ENCODE results near the gene FAM221B. TPM values are rescaled to one million over a fixed set of nuclear protein-coding genes. Genes with fewer than 3 reads are reported as not detected.

FAM221B gene
- total and polyA plus RNA-seq, 2 of the 4 experiments (the other 2 are of a cell fraction) = not detected

- Histone ChIP-seq H4K20me1 (ENCODE audit: insufficient read depth, low read length) (peaks cover 5% of the 10 kb centered on the region), H2AFZ (replicated peaks; ENCODE audit: low read length, poor library complexity) (no peak overlapping the region), H2BK15ac (ENCODE audit: low read depth, low read length) (no peak overlapping the region), H3K9ac (ENCODE audit: low read depth, low read length) (no peak overlapping the region), H3K23ac (ENCODE audit: low read depth, low read length) (no peak overlapping the region), H3K18ac (ENCODE audit: low read depth, low read length) (no peak overlapping the region), H2AK9ac (replicated peaks; ENCODE audit: low read depth, low read length, poor library complexity) (no peak overlapping the region), H3K36me3 (ENCODE audit: control insufficient read depth, insufficient read depth, low read length) (no peaks in the 10 kb centered on the region), H4K5ac (ENCODE audit: low read depth, low read length) (no peak overlapping the region), H2BK5ac (ENCODE audit: low read depth, low read length, poor library complexity, severe bottlenecking) (no peak overlapping the region), H3K4ac (ENCODE audit: low read depth, low read length) (no peak overlapping the region), H3K14ac (replicated peaks; ENCODE audit: low read depth, low read length) (no peak overlapping the region), H3K27me3 (ENCODE audit: control insufficient read depth, insufficient read depth, low read length) (peaks cover 6% of the 10 kb centered on the region; the same call in 1 of the 2 replicates), H2BK20ac (ENCODE audit: low read depth, low read length) (no peak overlapping the region), H3K9me3 (ENCODE audit: control insufficient read depth, insufficient read depth, low read length) (no peaks in the 10 kb centered on the region), H3K4me3 (ENCODE audit: insufficient read depth, low read depth, low read length) (no peak overlapping the region), H3K56ac (ENCODE audit: extremely low read depth, insufficient read depth, low read length) (no peak overlapping the region), H3K4me2 (ENCODE audit: low read depth, low read length) (no peak overlapping the region), H2BK120ac (ENCODE audit: low read depth, low read length) (no peak overlapping the region), H3K27ac (ENCODE audit: insufficient read depth, low read length) (no peak overlapping the region), H2AK5ac (ENCODE audit: low read depth, low read length) (no peak overlapping the region), H4K91ac (ENCODE audit: insufficient read depth, low read depth, low read length) (no peak overlapping the region), H3K9me1 (ENCODE audit: insufficient read depth, low read length) (peaks cover 5% of the 10 kb centered on the region), H3K4me1 (ENCODE audit: control insufficient read depth, insufficient read depth, low read length) (peaks cover 2% of the 10 kb centered on the region; the same call in 1 of the 2 replicates), H4K8ac (ENCODE audit: low read depth in 2 of 2, low read length in 2 of 2) (no peak overlapping the region), H3K79me1 (ENCODE audit: low read depth in 1 of 2, low read length in 2 of 2) (peaks cover 10 to 11% of the 10 kb centered on the region in 2 experiments; a peak in 3 of 4 replicates)
- 80% methylated on average over 1 of the region's 3 CpGs; no CpG with 5 or more reads in 1 of the 2 experiments for WGBS, 2 experiments (ENCODE audit: extremely low coverage in 2 of 2, insufficient read length in 1 of 2)
- DNase-seq (no peak), ATAC-seq (ENCODE audit: low read depth) (no peak)
- TF ChIP-seq RCOR1 (IDR thresholded peaks at IDR 0.05; ENCODE audit: insufficient replicate concordance, low read length) (no peak), CEBPB (IDR thresholded peaks at IDR 0.05; ENCODE audit: low read depth, low read length) (no peak), CHD1 (IDR thresholded peaks at IDR 0.05; ENCODE audit: low read depth, low read length) (no peak), RAD21 (IDR thresholded peaks at IDR 0.05; ENCODE audit: low read length) (no peak), POLR2A (IDR thresholded peaks at IDR 0.05; ENCODE audit: low read depth, low read length) (no peak), RFX5 (IDR thresholded peaks at IDR 0.05; ENCODE audit: low read depth, low read length) (no peak), MXI1 (IDR thresholded peaks at IDR 0.05; ENCODE audit: borderline replicate concordance, low read depth, low read length) (no peak), ELK1 (IDR thresholded peaks at IDR 0.05; ENCODE audit: borderline replicate concordance, low read depth, low read length) (no peak), MAFK (IDR thresholded peaks at IDR 0.05; ENCODE audit: low read depth, low read length) (no peak), MAZ (IDR thresholded peaks at IDR 0.05; ENCODE audit: borderline replicate concordance, low read depth, low read length) (no peak), USF2 (IDR thresholded peaks at IDR 0.05; ENCODE audit: low read depth, low read length) (no peak), SMC3 (IDR thresholded peaks at IDR 0.05; ENCODE audit: low read depth, low read length) (no peak), FOS (IDR thresholded peaks at IDR 0.05; ENCODE audit: low read depth, low read length) (no peak), NFE2L2 (IDR thresholded peaks at IDR 0.05; ENCODE audit: low read depth, low read length) (no peak), BHLHE40 (IDR thresholded peaks at IDR 0.05; ENCODE audit: low read depth, low read length) (no peak)
- TF ChIP-seq, protein P1, sequence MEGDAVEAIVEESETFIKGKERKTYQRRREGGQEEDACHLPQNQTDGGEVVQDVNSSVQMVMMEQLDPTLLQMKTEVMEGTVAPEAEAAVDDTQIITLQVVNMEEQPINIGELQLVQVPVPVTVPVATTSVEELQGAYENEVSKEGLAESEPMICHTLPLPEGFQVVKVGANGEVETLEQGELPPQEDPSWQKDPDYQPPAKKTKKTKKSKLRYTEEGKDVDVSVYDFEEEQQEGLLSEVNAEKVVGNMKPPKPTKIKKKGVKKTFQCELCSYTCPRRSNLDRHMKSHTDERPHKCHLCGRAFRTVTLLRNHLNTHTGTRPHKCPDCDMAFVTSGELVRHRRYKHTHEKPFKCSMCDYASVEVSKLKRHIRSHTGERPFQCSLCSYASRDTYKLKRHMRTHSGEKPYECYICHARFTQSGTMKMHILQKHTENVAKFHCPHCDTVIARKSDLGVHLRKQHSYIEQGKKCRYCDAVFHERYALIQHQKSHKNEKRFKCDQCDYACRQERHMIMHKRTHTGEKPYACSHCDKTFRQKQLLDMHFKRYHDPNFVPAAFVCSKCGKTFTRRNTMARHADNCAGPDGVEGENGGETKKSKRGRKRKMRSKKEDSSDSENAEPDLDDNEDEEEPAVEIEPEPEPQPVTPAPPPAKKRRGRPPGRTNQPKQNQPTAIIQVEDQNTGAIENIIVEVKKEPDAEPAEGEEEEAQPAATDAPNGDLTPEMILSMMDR (conservative IDR thresholded peaks at IDR 0.05; ENCODE audit: low read depth, low read length) = no peak
- ChIA-PET CTCF (no interaction called here), POLR2A (ENCODE audit: unreplicated experiment) (no interaction called here)
- dilution Hi-C loops (cut with HindIII; ENCODE audit: low sequenced_read_pairs, unreplicated experiment) (no loop called here), intact Hi-C loops (cut with micrococcal nuclease) (loop anchor here (10.0 kb wide), 1 partner anchor 164 kb away; the partner anchor contains the start of genes CCDC107, RMRP and SIT1), in situ Hi-C loops (cut with MboI; ENCODE audit: low sequenced_read_pairs) (no loop called here)
- no TSS peak for BruUV-seq (replicated peaks)
Observed at GRCh38 chr9:35818341-35818740, 10.2 kb downstream of the FAM221B start.
